ENCODE measurements around the gene GALNT18.

Gene GALNT18

DNA sequence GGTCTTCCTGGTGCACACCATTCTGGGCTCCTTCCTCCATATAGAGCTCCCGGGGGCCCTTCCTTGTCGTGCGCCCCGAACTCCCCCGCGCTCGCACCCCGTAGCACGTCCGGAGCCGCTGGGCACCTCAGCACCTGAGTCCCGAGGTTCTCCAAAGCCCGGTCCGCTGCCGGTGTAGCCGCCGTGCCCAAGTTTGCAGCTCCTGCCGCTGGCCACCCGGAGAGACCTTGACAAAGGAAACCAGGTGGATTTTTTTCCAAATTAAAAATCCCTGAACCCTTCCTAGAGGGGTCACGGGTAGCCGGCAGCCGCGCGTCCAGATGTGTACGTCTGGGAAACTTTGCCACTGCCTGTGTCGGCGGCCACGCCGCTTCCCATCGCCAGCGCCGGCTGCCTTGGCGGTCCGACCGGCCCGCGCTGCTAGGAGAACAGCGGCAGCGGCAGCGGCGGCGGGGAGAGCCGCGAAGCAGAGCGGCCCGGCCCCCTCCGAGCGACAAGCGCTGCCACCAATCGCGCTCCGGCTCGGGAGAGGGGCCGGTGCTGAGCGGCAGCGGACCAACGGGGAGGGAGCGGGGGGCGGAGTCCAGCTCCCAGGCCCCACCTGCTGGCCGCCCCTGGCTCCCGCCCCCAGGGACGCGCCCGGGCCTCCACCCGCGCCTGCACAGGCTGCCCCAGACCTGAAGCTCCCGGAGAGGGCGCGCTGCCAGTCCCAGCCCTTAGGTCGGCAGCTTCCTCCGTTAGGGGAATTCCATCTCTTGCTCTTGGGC lies at the start of gene GALNT18:
TSS of gene GALNT18 (minus strand) at position 433 of the 767 bp plus-strand sequence.
- TF ChIP-seq, protein P1, sequence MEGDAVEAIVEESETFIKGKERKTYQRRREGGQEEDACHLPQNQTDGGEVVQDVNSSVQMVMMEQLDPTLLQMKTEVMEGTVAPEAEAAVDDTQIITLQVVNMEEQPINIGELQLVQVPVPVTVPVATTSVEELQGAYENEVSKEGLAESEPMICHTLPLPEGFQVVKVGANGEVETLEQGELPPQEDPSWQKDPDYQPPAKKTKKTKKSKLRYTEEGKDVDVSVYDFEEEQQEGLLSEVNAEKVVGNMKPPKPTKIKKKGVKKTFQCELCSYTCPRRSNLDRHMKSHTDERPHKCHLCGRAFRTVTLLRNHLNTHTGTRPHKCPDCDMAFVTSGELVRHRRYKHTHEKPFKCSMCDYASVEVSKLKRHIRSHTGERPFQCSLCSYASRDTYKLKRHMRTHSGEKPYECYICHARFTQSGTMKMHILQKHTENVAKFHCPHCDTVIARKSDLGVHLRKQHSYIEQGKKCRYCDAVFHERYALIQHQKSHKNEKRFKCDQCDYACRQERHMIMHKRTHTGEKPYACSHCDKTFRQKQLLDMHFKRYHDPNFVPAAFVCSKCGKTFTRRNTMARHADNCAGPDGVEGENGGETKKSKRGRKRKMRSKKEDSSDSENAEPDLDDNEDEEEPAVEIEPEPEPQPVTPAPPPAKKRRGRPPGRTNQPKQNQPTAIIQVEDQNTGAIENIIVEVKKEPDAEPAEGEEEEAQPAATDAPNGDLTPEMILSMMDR (IDR thresholded peaks at IDR 0.05; ENCODE audit: control extremely low read depth, extremely low read depth, low read depth, missing control alignments), result peak; percentile 41
- POLR2A ChIA-PET, result interaction anchor here (0.6 kb wide), 1 partner anchor 130 kb away, joined by 3 read pairs; no protein-coding TSS in a partner anchor
- CTCF ChIA-PET, result interaction anchor here (1.0 to 3.0 kb wide), 11 partner anchors 10 to 584 kb away, joined by 3 to 14 read pairs (median 3); no protein-coding TSS in a partner anchor
- peak; percentile 99 for DNase-seq (ENCODE audit: extremely low spot score)

DNA sequence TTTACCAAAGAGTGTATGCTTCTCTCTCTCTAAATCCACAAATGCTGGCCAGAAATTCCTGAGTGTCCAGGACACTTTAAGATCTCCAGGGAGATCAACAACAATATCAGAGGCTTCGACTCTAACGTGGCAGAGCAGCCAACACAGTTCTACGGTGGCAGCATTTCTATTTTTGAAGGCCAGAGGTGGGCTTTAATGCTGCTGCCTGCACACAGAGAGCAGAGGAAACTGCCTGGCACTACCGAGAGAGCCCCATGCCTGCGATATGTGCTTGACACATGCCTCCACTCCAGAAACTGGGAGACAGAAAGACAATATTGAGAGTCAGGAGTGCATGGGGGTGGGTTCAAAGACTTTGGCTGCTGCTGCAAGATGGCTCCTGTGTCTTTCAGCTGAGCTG lies 48.8 kb upstream of the GALNT18 start:
- TF ChIP-seq, protein P1 (IDR thresholded peaks at IDR 0.05; ENCODE audit: control extremely low read depth, extremely low read depth, low read depth, missing control alignments), result no peak
- no peak for DNase-seq (ENCODE audit: extremely low spot score)
- ChIA-PET CTCF (no interaction called here), POLR2A (no interaction called here)

DNA sequence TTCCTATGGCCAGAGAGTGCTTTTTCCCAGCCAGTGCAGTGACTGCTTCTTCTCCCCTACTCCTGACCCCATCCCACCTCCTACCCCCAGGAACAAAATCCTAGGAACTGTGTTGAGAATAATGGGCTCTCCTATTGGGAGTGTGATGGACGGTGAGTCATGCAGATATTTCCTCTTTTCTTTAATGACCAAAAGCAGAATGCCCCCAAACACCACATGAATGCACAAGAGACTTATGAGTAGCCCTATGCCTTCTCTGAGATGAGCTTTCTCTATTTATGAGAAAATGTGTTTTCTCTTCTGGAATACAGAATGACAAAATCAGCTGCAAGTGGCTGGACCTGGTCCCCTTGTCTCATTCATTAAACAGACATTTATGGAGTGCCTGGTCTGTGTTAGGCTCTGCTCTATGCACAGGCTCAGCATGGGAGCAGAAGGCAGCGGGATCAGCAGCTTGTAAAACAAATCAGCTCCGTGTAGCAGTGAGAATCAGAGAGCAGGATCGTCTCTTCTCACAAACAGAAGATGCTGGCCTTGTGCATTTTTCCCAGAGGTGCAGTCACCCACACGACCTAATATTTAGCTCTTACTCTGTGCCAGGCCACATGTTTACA lies 47.5 kb upstream of the GALNT18 start:
- TF ChIP-seq, protein P1 (IDR thresholded peaks at IDR 0.05; ENCODE audit: control extremely low read depth, extremely low read depth, low read depth, missing control alignments), result no peak
- DNase-seq (ENCODE audit: extremely low spot score), result no peak
- CTCF ChIA-PET, result interaction anchor here (1.3 to 1.4 kb wide), 3 partner anchors 10 to 26 kb away, joined by 3 to 4 read pairs (median 4); no protein-coding TSS in a partner anchor
- POLR2A ChIA-PET, result interaction anchor here (0.6 kb wide), 1 partner anchor 491 kb away, joined by 6 read pairs; no protein-coding TSS in a partner anchor

DNA sequence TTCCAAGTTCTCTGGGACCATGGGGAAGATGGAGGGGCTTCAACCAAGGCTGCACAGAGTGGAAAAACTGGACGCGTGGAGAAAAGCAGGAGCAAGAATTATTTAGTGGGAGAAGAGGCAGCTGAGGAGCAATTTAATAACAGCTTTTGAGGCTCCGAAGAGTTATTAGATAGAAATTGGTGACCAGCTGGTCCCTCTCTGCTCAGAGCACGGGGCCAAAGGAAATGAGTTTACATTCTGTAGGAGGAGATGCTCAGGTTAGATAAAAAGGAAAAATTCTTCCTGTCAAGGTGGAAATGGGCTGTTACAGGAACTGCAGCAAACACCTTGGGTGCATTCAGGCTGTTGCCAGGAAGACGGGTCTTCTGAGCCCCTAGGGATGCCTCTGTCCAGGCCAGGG lies 47.0 kb upstream of the GALNT18 start:
- DNase-seq (ENCODE audit: extremely low spot score), result no peak
- ChIA-PET POLR2A (no interaction called here), CTCF (interaction anchor here (1.3 to 2.0 kb wide), 3 partner anchors 9 to 13 kb away, joined by 3 to 7 read pairs (median 4); no protein-coding TSS in a partner anchor)
- TF ChIP-seq, protein P1 (IDR thresholded peaks at IDR 0.05; ENCODE audit: control extremely low read depth, extremely low read depth, low read depth, missing control alignments), result no peak

DNA sequence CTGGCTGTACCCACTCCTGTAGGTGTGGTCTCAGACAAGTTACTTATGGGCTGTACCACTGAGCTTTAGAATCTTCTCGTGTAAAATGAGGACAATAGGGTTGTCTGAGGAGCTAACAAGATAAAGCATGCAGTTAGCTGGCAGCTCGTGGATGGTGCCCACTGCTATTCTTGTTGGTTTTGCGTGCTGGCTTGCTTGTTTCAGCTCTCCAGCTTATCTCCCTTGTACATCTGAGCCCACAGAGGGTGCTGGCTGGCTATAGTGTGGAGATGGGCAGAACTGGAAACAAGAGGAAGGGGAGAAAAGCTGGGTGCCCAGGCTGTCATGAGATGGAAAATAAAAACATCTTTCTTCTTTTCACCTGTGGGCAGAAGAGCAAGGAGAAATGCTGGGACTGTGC lies 46.5 kb upstream of the GALNT18 start:
- POLR2A ChIA-PET, result no interaction called here
- TF ChIP-seq, protein P1 (IDR thresholded peaks at IDR 0.05; ENCODE audit: control extremely low read depth, extremely low read depth, low read depth, missing control alignments), result no peak
- DNase-seq (ENCODE audit: extremely low spot score), result no peak
- CTCF ChIA-PET, result interaction anchor here (2.0 kb wide), 1 partner anchor 9 kb away, joined by 7 read pairs; no protein-coding TSS in a partner anchor

DNA sequence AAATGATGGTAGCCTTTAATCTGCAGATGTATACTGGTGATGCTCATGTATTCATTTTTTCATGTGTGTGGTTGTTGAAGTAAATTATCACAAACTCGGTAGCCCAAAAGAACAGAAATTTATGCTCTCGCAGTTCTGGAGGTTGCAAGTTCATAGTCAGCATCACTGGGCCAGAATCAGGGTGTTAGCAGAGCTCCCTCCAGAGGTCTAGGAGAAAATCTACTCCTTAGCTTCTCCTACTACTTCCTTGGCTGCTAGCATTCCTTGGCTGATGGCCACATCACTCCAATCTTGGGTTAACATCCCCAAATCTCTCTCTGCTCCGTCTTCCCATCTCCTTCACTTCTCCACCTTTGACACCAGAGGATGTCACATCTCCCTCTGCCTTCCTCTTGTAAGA lies 45.3 kb upstream of the GALNT18 start:
- CTCF ChIA-PET, result interaction anchor here (1.3 to 2.0 kb wide), 2 partner anchors 8 to 639 kb away, joined by 4 to 7 read pairs; no protein-coding TSS in a partner anchor
- TF ChIP-seq, protein P1 (IDR thresholded peaks at IDR 0.05; ENCODE audit: control extremely low read depth, extremely low read depth, low read depth, missing control alignments), result no peak
- no peak for DNase-seq (ENCODE audit: extremely low spot score)
- POLR2A ChIA-PET, result no interaction called here
